Mesenchymal stem cell (in vitro differentiated cells and primary cell): ENCODE data around the gene GADD45B.
A peak's percentile ranks its signal among the peaks of the same experiment; 100 is the strongest.

Source experiments
- DNase-seq: peaks from one replicate; pipeline ENCODE4 v3.0.0-alpha.2; 2013
- H2AFZ ChIP-seq: one replicate; pipeline ENCODE4 v1.6.1; 2013; ENCODE audit warnings: low read depth, mild to moderate bottlenecking, control low read depth, inconsistent platforms, low read length, moderate library complexity
- H2AK5ac ChIP-seq: 2 replicates; pipeline ENCODE4 v1.6.1; 2013; ENCODE audit warnings: low read length, moderate library complexity, mild to moderate bottlenecking, inconsistent platforms; ENCODE audit not compliant: severe bottlenecking
- H2BK120ac ChIP-seq: one replicate; pipeline ENCODE4 v1.6.1; 2013; ENCODE audit warnings: low read depth, mild to moderate bottlenecking, inconsistent platforms, low read length, moderate library complexity
- H2BK12ac ChIP-seq, 2 experiments: one replicate each; pipeline ENCODE4 v1.6.1; 2013; ENCODE audit warnings: inconsistent platforms in 2 of 2, low read length in 2 of 2, mild to moderate bottlenecking in 2 of 2, moderate library complexity in 2 of 2, control low read depth in 1 of 2
- H2BK15ac ChIP-seq: one replicate; pipeline ENCODE4 v1.6.1; 2013; ENCODE audit warnings: mild to moderate bottlenecking, low read depth, inconsistent platforms; ENCODE audit not compliant: poor library complexity, severe bottlenecking
- H2BK5ac ChIP-seq: 2 replicates; pipeline ENCODE4 v1.6.1; 2013; ENCODE audit warnings: low read depth, mild to moderate bottlenecking, low read length, control low read depth, inconsistent platforms; ENCODE audit not compliant: poor library complexity, severe bottlenecking
- H3K14ac ChIP-seq, 2 experiments: one replicate each; pipeline ENCODE4 v1.6.1; 2013; ENCODE audit warnings: inconsistent platforms in 2 of 2, low read length in 2 of 2, control low read depth in 1 of 2, mild to moderate bottlenecking in 1 of 2, moderate library complexity in 1 of 2
- H3K18ac ChIP-seq, 2 experiments: one replicate each; pipeline ENCODE4 v1.6.1; 2013; ENCODE audit warnings: inconsistent platforms in 2 of 2, low read length in 2 of 2, control low read depth in 1 of 2, low read depth in 1 of 2, mild to moderate bottlenecking in 1 of 2
- H3K23ac ChIP-seq, 2 experiments: one replicate each; pipeline ENCODE4 v1.6.1; 2013; ENCODE audit warnings: inconsistent platforms in 2 of 2, low read length in 2 of 2, mild to moderate bottlenecking in 2 of 2, moderate library complexity in 2 of 2, control low read depth in 1 of 2
- H3K27ac ChIP-seq: 2 replicates; pipeline ENCODE4 v1.5.1; 2013; ENCODE audit warnings: mild to moderate bottlenecking, moderate library complexity, low read length, control low read depth, inconsistent platforms; ENCODE audit not compliant: poor library complexity, severe bottlenecking
- H3K27me3 ChIP-seq, 2 experiments: 2 replicates each; pipeline versions ENCODE4 v1.6.1 to v1.7.0; 2013; ENCODE audit warnings: low read length in 2 of 2, mild to moderate bottlenecking in 2 of 2, moderate library complexity in 2 of 2, control low read depth in 1 of 2, inconsistent platforms in 1 of 2; ENCODE audit not compliant: control insufficient read depth in 1 of 2, insufficient read depth in 1 of 2
- H3K36me3 ChIP-seq, 2 experiments: 2 replicates each; pipeline versions ENCODE4 v1.6.1 to v1.7.0; 2013; ENCODE audit warnings: low read length in 2 of 2, control low read depth in 1 of 2, inconsistent platforms in 1 of 2, low read depth in 1 of 2, mild to moderate bottlenecking in 1 of 2; ENCODE audit not compliant: insufficient read depth in 2 of 2, control insufficient read depth in 1 of 2
- H3K4ac ChIP-seq, 2 experiments: one replicate each; pipeline ENCODE4 v1.6.1; 2013; ENCODE audit warnings: inconsistent platforms in 2 of 2, low read length in 2 of 2, mild to moderate bottlenecking in 2 of 2, moderate library complexity in 2 of 2, control low read depth in 1 of 2, low read depth in 1 of 2
- H3K4me1 ChIP-seq: 2 replicates; pipeline ENCODE4 v1.6.1; 2013; ENCODE audit warnings: low read depth, low read length, control low read depth; ENCODE audit not compliant: control insufficient read depth, insufficient read depth
- H3K4me2 ChIP-seq: 2 replicates; pipeline ENCODE4 v1.6.1; 2013; ENCODE audit warnings: low read length, mild to moderate bottlenecking, inconsistent platforms; ENCODE audit not compliant: poor library complexity, severe bottlenecking
- H3K4me3 ChIP-seq, 2 experiments: 2 replicates each; pipeline versions ENCODE4 v1.5.1 to v1.7.0; 2013; ENCODE audit warnings: low read length in 2 of 2, mild to moderate bottlenecking in 2 of 2, control low read depth in 1 of 2, low read depth in 1 of 2; ENCODE audit not compliant: insufficient read depth in 1 of 2
- H3K79me1 ChIP-seq: replicated peaks from 2 replicates; pipeline ENCODE4 v1.6.1; 2013; ENCODE audit warnings: mild to moderate bottlenecking, control low read depth, low read length, inconsistent platforms; ENCODE audit not compliant: poor library complexity, severe bottlenecking
- H3K9ac ChIP-seq: 2 replicates; pipeline ENCODE4 v1.7.0; 2013; ENCODE audit warnings: mild to moderate bottlenecking, low read length, moderate library complexity
- H3K9me3 ChIP-seq: 2 replicates; pipeline ENCODE4 v1.7.0; 2013; ENCODE audit warnings: mild to moderate bottlenecking, low read length; ENCODE audit not compliant: control insufficient read depth
- H4K8ac ChIP-seq: one replicate; pipeline ENCODE4 v1.6.1; 2013; ENCODE audit warnings: inconsistent platforms, mild to moderate bottlenecking, low read length, moderate library complexity
- H4K91ac ChIP-seq: one replicate; pipeline ENCODE4 v1.6.1; 2013; ENCODE audit warnings: mild to moderate bottlenecking, low read length, inconsistent platforms
- WGBS: methylation state at CpG from one replicate; pipeline ENCODE4 v1.1.7; 2013; ENCODE audit warnings: mixed read lengths; 5-methylcytosine and 5-hydroxymethylcytosine counted together

GADD45B gene

DNA sequence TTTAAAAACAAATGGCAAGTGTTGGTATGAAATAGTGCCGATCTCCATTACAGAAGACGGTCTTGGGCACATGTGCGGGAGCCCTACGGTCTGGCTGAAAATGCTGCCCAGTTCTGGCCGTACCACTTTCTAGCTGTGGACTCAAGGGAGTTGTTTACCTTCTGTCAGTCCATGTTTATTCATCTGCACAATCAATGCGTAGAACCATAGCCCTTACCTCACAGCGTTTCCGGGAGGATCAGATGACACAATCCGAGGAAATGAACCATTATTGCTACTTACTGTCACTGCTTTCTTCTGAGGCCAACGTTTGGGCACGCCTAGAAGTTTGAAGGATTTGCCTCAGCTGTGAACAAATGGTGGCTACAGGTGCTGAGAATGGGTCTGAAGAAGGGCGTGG lies 31.2 kb downstream of the GADD45B start:
- Histone ChIP-seq H3K36me3 (no peaks in the 10 kb centered on the region), H3K79me1 (no peaks in the 10 kb centered on the region), H3K4me3 (no peak overlapping the region), H3K27me3 (peaks cover 0 to 9% of the 10 kb centered on the region in 2 experiments), H3K4ac (no peak overlapping the region), H3K23ac (no peak overlapping the region), H2AK5ac (peak overlapping the region; percentile 61), H4K8ac (peak overlapping the region; percentile 92), H4K91ac (peak overlapping the region; percentile 3), H2BK15ac (no peak overlapping the region), H3K14ac (no peak overlapping the region), H2BK12ac (peak overlapping the region in 1 of 2 experiments; percentile 10), H2BK120ac (no peak overlapping the region), H3K9ac (no peak overlapping the region), H3K4me2 (no peak overlapping the region), H3K18ac (peak overlapping the region in 1 of 2 experiments; percentile 28), H2AFZ (no peak overlapping the region), H2BK5ac (no peak overlapping the region), H3K27ac (no peak overlapping the region), H3K9me3 (no peaks in the 10 kb centered on the region), H3K4me1 (peaks cover 11% of the 10 kb centered on the region)
- WGBS = 51% methylated on average over 11 of the region's 12 CpGs
- peak; percentile 90 for DNase-seq

DNA sequence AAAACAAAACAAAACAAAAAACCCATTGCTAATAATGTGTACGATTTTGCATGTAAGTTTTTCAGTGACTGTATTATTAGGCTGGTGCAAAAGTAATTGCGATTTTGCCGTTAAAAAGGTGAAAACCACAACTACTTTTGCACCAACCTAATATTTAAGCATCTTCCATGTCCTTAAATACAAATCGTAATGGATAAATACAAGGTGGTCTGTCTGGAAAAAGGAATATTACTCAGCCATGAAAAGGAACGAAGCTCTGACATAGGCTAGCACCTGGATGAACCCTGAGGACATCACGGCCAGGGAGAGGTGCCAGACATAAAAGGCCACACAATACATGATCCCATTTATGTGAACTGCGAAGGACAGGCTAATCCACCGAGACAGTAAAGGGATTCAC lies 33.2 kb downstream of the GADD45B start:
- Histone ChIP-seq H4K91ac (no peak overlapping the region), H3K4me3 (no peak overlapping the region), H2BK15ac (no peak overlapping the region), H3K4me2 (no peak overlapping the region), H2AK5ac (no peak overlapping the region), H3K36me3 (peaks cover 0 to 3% of the 10 kb centered on the region in 2 experiments), H2BK120ac (no peak overlapping the region), H3K9me3 (no peaks in the 10 kb centered on the region), H3K23ac (no peak overlapping the region), H2BK12ac (no peak overlapping the region), H3K4me1 (peaks cover 2% of the 10 kb centered on the region), H2BK5ac (no peak overlapping the region), H3K9ac (no peak overlapping the region), H3K14ac (no peak overlapping the region), H3K18ac (no peak overlapping the region), H3K27me3 (peaks cover 0 to 23% of the 10 kb centered on the region in 2 experiments), H3K79me1 (no peaks in the 10 kb centered on the region), H3K4ac (no peak overlapping the region), H2AFZ (no peak overlapping the region), H3K27ac (no peak overlapping the region), H4K8ac (no peak overlapping the region)
- no peak for DNase-seq
- 100% methylated on average over 5 of the region's 8 CpGs for WGBS

- H3K9me3 ChIP-seq = no peaks in the 10 kb centered on the region
- no peak overlapping the region for H3K4me2 ChIP-seq
- no peak overlapping the region for H2BK15ac ChIP-seq
- no peak overlapping the region for H3K4ac ChIP-seq
- H2AFZ ChIP-seq = no peak overlapping the region
- H3K79me1 ChIP-seq = no peaks in the 10 kb centered on the region
- 92% methylated on average over 20 of the region's 22 CpGs for WGBS
- H2BK12ac ChIP-seq = no peak overlapping the region
- H4K91ac ChIP-seq = no peak overlapping the region
- no peak overlapping the region for H3K4me3 ChIP-seq
- H2AK5ac ChIP-seq = no peak overlapping the region
- H3K23ac ChIP-seq = no peak overlapping the region
- H3K27ac ChIP-seq = no peak overlapping the region
- H3K18ac ChIP-seq = no peak overlapping the region
- no peak for DNase-seq
- H3K14ac ChIP-seq = no peak overlapping the region
- H3K9ac ChIP-seq = no peak overlapping the region
- no peak overlapping the region for H2BK120ac ChIP-seq
- H3K4me1 ChIP-seq = peaks cover 2% of the 10 kb centered on the region
- H2BK5ac ChIP-seq = no peak overlapping the region
- peaks cover 0 to 3% of the 10 kb centered on the region in 2 experiments for H3K36me3 ChIP-seq
- peaks cover 0 to 23% of the 10 kb centered on the region in 2 experiments for H3K27me3 ChIP-seq
- no peak overlapping the region for H4K8ac ChIP-seq
Observed at GRCh38 chr19:2511570-2511969, 35.6 kb downstream of the GADD45B start.

- H2BK15ac ChIP-seq = no peak overlapping the region
- H2BK12ac ChIP-seq = no peak overlapping the region
- H3K4me1 ChIP-seq = peaks cover 5% of the 10 kb centered on the region
- no peak for DNase-seq
- no peak overlapping the region for H3K18ac ChIP-seq
- no peak overlapping the region for H3K23ac ChIP-seq
- no peak overlapping the region for H3K4me3 ChIP-seq
- peaks cover 0 to 23% of the 10 kb centered on the region in 2 experiments for H3K27me3 ChIP-seq
- H4K8ac ChIP-seq = no peak overlapping the region
- no peak overlapping the region for H3K9ac ChIP-seq
- no peak overlapping the region for H3K4ac ChIP-seq
- H3K4me2 ChIP-seq = no peak overlapping the region
- H3K36me3 ChIP-seq = peaks cover 0 to 3% of the 10 kb centered on the region in 2 experiments
- no peaks in the 10 kb centered on the region for H3K9me3 ChIP-seq
- H4K91ac ChIP-seq = no peak overlapping the region
- no peak overlapping the region for H2AFZ ChIP-seq
- no peak overlapping the region for H2AK5ac ChIP-seq
- H3K79me1 ChIP-seq = no peaks in the 10 kb centered on the region
- no peak overlapping the region for H2BK5ac ChIP-seq
- no peak overlapping the region for H2BK120ac ChIP-seq
- H3K27ac ChIP-seq = no peak overlapping the region
- 93% methylated on average over 21 of the region's 21 CpGs for WGBS
- no peak overlapping the region for H3K14ac ChIP-seq
Observed at GRCh38 chr19:2511991-2512390, 36.1 kb downstream of the GADD45B start.
